Thyroid gland (tissue), 4 donors: ENCODE data around the gene IL6.

Source experiments
- POLR2A ChIP-seq, 2 donors: fragments of 450-650 bp; IDR thresholded peaks; one replicate each; pipeline ENCODE4 v1.6.1; 2017; ENCODE audit warnings: antibody characterized with exemption in 2 of 2, mild to moderate bottlenecking in 2 of 2, moderate library complexity in 1 of 2
- TF ChIP-seq, protein P1 (sequence below), 6 experiments: fragments of 200-600 bp in 3 of 6; fragments of 450-650 bp in 3 of 6; sonication (generic) in 3 of 6; IDR thresholded peaks; one replicate each; pipeline ENCODE4 v1.5.1; 2016 to 2019; ENCODE audit warnings: antibody characterized with exemption in 6 of 6, mild to moderate bottlenecking in 2 of 6, inconsistent platforms in 1 of 6, moderate library complexity in 1 of 6

DNA sequence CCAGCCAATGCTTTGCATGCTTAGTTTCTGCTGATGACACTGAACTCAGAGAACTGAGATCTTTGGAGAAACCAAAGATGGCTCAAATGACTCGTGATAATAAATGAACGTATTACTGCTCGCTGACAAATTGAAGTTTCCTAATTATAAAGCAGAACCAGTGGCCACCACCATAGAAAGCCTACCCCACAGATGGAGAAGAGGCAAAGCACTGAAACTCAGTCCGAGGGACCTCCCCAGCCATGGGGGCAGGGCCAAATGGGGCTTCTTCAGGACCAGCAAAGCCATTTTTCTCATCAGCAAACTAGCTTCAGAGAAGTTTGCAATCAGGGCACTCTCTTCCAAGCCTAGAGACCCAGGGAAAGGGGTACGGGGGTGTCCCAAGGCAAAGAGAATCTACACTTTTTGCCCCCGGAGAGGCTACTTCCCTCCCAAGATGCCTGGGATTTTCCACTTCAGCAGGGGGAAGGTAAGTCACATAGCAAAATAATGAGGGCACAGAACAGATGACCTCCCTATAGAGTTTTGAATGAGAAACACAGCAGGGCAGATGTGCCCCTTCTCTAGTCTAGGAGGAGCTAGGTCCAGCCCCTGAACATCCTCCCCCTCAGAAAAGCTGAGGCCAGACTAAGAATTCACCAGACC is 4.3 kb upstream of the IL6 start:
- TF ChIP-seq, protein P1, sequence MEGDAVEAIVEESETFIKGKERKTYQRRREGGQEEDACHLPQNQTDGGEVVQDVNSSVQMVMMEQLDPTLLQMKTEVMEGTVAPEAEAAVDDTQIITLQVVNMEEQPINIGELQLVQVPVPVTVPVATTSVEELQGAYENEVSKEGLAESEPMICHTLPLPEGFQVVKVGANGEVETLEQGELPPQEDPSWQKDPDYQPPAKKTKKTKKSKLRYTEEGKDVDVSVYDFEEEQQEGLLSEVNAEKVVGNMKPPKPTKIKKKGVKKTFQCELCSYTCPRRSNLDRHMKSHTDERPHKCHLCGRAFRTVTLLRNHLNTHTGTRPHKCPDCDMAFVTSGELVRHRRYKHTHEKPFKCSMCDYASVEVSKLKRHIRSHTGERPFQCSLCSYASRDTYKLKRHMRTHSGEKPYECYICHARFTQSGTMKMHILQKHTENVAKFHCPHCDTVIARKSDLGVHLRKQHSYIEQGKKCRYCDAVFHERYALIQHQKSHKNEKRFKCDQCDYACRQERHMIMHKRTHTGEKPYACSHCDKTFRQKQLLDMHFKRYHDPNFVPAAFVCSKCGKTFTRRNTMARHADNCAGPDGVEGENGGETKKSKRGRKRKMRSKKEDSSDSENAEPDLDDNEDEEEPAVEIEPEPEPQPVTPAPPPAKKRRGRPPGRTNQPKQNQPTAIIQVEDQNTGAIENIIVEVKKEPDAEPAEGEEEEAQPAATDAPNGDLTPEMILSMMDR (IDR thresholded peaks at IDR 0.05), result no peak
- peak in 1 of 2 donors; percentile 4 for TF ChIP-seq POLR2A (IDR thresholded peaks at IDR 0.05)
